Suprapubic skin (tissue), 4 donors: Measurements from ENCODE around the gene AMACR. TPM values are rescaled to one million over a fixed set of nuclear protein-coding genes. Genes with fewer than 3 reads are reported as not detected.
"Not testable (repeated sequence)": the region's sequence is repeated elsewhere in the genome, so short reads cannot be mapped to it uniquely, and the experiment has no call there.

Source experiments
- DNase-seq, 2 donors: peaks; one replicate each; pipeline ENCODE4 v3.0.0-alpha.2; 2019; ENCODE audit warnings: low spot score in 2 of 2
- H3K27ac ChIP-seq: fragments of 200-600 bp; sonication (generic); one replicate; pipeline ENCODE4 v1.5.1; 2019
- H3K27me3 ChIP-seq: fragments of 200-600 bp; sonication (generic); one replicate; pipeline ENCODE4 v1.5.1; 2019
- H3K36me3 ChIP-seq: fragments of 200-600 bp; sonication (generic); one replicate; pipeline ENCODE4 v1.5.1; 2019
- H3K4me1 ChIP-seq: fragments of 200-600 bp; sonication (generic); one replicate; pipeline ENCODE4 v1.5.1; 2019
- H3K4me3 ChIP-seq: fragments of 200-600 bp; sonication (generic); one replicate; pipeline ENCODE4 v1.5.1; 2019; ENCODE audit warnings: mild to moderate bottlenecking
- H3K9me3 ChIP-seq: fragments of 200-600 bp; sonication (generic); one replicate; pipeline ENCODE4 v1.5.1; 2019
- EP300 ChIP-seq: sonication (generic); formaldehyde crosslinking; IDR thresholded peaks from one replicate; pipeline ENCODE4 v1.6.1; 2017; ENCODE audit warnings: antibody characterized with exemption
- POLR2A ChIP-seq, 2 donors: fragments of 450-650 bp; IDR thresholded peaks; one replicate each; pipeline ENCODE4 v1.6.1; 2017; ENCODE audit warnings: antibody characterized with exemption in 2 of 2, mild to moderate bottlenecking in 2 of 2, moderate library complexity in 2 of 2
- POLR2AphosphoS5 ChIP-seq, 3 donors: sonication (generic); formaldehyde crosslinking; IDR thresholded peaks; one replicate each; pipeline ENCODE4 v1.6.1; 2017; ENCODE audit warnings: antibody characterized with exemption in 3 of 3
- WGBS: methylation state at CpG from one replicate; pipeline ENCODE4 v1.1.5; 2018; 5-methylcytosine and 5-hydroxymethylcytosine counted together
- total RNA-seq, 4 donors: library from RNA; depleted of rRNA; stranded (reverse); fragments of >200 nt; gene quantifications; one replicate each; pipeline ENCODE4 v1.1.0, GENCODE V29; 2016
- TF ChIP-seq, protein P1 (sequence below), 2 donors: fragments of 200-600 bp in 1 of 2; fragments of 450-650 bp in 1 of 2; sonication (generic) in 1 of 2; IDR thresholded peaks; one replicate each; pipeline ENCODE4 v1.5.1; 2016 to 2019; ENCODE audit warnings: antibody characterized with exemption in 2 of 2, mild to moderate bottlenecking in 1 of 2, moderate library complexity in 1 of 2

The AMACR gene
- total RNA-seq, 4 donors from 2014 or later: 9.1 to 14.3 (median 11.5) TPM

DNA sequence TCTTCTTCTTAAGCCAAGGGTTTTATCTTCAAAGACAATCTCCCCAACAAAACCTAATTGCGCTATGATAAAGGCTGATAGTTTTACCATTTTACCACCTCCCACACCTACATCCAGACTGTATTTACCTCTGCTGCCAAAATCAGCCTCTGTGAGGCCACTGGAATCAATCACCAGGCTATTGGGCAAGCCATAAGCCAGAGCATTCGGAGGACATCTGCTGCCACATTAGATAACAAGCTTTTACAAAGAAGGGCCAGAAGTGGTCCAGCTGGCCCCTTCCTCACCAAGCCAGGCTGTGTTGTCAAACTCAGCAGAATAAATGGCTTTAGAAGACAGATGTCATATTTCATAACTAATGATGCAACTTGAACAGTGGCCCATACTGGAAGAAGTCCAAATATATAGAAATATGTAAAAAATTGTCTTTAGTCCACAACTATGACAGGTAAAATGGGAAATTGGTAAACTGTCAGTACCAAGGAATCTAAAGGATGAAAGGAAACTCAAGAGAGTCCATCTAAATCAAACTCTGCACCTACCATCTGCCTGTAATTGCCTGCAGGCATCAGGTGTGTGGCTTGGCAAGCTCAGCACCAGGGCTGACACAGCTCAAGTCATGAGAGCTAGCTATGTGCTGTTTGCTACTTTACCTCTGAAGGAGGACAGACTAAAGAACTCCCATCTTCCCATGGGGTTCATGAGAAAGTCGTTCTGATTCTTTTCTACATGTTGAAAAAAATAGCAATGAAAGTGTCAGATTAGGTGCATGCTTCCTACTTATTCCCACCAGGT, 39.4 kb downstream of the AMACR start:
- Histone ChIP-seq H3K4me1 (peaks cover 6% of the 10 kb centered on the region), H3K4me3 (no peak overlapping the region), H3K27me3 (no peaks in the 10 kb centered on the region), H3K9me3 (no peaks in the 10 kb centered on the region), H3K27ac (no peak overlapping the region), H3K36me3 (no peaks in the 10 kb centered on the region)
- WGBS: 49% methylated on average over 3 of the region's 3 CpGs
- no peak for DNase-seq
- TF ChIP-seq POLR2A (IDR thresholded peaks at IDR 0.05) (no peak), EP300 (no peak), POLR2AphosphoS5 (IDR thresholded peaks at IDR 0.05) (no peak)
- TF ChIP-seq, protein P1, sequence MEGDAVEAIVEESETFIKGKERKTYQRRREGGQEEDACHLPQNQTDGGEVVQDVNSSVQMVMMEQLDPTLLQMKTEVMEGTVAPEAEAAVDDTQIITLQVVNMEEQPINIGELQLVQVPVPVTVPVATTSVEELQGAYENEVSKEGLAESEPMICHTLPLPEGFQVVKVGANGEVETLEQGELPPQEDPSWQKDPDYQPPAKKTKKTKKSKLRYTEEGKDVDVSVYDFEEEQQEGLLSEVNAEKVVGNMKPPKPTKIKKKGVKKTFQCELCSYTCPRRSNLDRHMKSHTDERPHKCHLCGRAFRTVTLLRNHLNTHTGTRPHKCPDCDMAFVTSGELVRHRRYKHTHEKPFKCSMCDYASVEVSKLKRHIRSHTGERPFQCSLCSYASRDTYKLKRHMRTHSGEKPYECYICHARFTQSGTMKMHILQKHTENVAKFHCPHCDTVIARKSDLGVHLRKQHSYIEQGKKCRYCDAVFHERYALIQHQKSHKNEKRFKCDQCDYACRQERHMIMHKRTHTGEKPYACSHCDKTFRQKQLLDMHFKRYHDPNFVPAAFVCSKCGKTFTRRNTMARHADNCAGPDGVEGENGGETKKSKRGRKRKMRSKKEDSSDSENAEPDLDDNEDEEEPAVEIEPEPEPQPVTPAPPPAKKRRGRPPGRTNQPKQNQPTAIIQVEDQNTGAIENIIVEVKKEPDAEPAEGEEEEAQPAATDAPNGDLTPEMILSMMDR (IDR thresholded peaks at IDR 0.05): no peak

DNA sequence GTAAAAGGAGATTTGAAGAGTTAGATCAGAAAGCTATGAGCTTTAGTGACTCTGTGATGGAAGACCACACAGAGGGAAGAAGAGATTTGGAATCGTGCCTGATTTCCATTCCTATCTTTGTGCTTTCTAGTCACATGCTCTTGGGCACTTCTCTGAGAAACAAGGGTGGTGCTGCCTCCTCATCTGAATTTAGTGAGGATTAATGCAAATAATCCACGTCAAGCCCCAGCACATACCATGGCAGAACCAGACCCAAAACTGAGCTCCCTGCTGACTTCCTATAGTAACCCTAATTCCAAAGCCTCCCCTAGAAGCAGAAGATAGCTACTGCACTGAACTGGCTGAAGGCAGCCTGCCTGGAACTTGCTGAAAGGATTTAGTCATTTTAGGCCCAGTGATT, 41.0 kb downstream of the AMACR start:
- Histone ChIP-seq H3K27ac (no peak overlapping the region), H3K4me3 (no peak overlapping the region), H3K36me3 (no peaks in the 10 kb centered on the region), H3K27me3 (no peaks in the 10 kb centered on the region), H3K4me1 (peaks cover 6% of the 10 kb centered on the region), H3K9me3 (no peaks in the 10 kb centered on the region)
- DNase-seq: no peak
- 42% methylated on average over 2 of the region's 2 CpGs for WGBS
- TF ChIP-seq EP300 (no peak), POLR2A (IDR thresholded peaks at IDR 0.05) (no peak), POLR2AphosphoS5 (IDR thresholded peaks at IDR 0.05) (no peak)
- TF ChIP-seq, protein P1 (IDR thresholded peaks at IDR 0.05): no peak

DNA sequence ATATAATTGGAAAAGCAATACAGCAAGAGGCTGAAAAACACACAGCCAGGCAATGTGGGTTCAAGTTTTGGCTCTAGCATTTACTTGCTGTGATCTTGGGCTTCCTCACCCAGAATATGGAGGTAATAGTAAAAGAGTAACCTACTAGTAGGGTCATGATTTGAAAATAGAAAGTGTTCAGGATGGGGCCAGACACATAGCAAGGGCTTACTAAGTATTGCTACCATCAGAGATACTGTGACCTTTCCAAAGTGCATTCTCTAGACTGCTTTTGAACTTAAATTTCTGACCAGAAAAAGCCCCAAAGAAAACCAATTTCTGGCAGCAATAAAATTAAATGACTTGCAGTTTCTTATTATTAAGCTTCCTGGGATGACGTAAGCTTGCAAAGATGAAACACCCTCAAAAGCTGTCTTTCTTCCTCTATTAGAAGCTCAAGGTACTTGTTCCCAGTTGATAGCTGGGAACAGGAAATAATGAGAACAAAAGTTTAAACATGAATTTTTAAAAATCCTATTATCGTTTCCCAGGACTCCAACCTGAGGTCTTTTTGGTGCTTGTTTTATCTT, 43.6 kb downstream of the AMACR start:
- no peak for TF ChIP-seq POLR2AphosphoS5 (IDR thresholded peaks at IDR 0.05)
- DNase-seq: no peak
- Histone ChIP-seq H3K27me3 (no peaks in the 10 kb centered on the region), H3K9me3 (no peaks in the 10 kb centered on the region), H3K4me1 (peaks cover under 1% of the 10 kb centered on the region), H3K36me3 (no peaks in the 10 kb centered on the region), H3K4me3 (no peak overlapping the region), H3K27ac (no peak overlapping the region)
- 74% methylated on average over 2 of the region's 2 CpGs for WGBS

DNA sequence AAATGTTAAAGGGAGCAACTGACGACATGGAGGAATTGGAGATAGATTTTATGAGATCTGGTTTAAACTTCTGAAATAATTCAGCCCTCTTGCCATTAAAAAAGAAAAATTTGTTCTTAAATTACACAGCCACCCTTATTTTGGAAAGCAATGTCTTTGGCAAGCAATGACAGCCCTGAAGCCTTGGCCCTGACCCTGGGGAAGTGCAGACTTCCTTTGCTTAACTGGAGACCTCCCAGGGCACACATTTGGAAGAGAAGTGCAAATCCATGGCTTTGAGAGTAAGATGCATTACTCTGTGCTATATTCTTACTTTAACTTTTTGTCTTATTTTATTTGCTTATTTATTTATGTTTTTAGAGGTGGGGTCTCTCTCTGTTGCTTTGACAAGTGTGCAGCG, 49.7 kb downstream of the AMACR start:
- TF ChIP-seq, protein P1 (IDR thresholded peaks at IDR 0.05): no peak
- TF ChIP-seq EP300 (no peak), POLR2A (IDR thresholded peaks at IDR 0.05) (no peak), POLR2AphosphoS5 (IDR thresholded peaks at IDR 0.05) (no peak)

DNA sequence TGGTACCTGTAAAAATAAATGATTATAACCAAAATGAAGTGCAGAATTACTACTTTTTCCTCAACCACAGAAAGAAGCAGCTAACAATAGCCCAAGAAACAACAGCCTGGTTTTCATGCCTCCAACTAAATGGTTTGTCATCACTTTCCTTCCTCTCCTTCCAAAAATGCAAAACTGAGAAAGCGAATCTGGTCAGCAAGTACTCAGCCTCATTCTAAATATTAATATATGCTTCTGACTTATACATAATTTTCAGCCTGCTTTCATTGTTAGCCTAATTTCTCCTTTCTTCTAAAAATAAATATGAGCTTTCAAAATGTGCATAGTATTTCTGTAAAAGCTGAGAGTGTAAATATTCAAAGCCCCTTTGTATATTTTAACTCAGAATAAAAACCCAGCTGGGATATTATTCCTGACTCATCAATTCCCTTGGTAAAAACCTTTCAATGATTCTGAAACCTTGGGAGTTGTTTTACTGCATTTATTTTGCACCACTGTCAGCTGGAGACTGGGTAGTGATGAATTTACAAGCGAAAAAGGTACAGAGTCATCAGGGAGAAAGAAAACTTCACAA, 50.2 kb downstream of the AMACR start:
- H3K36me3 ChIP-seq: no peaks in the 10 kb centered on the region
- H3K9me3 ChIP-seq: no peaks in the 10 kb centered on the region
- no peak for TF ChIP-seq EP300
- no peak for TF ChIP-seq POLR2A (IDR thresholded peaks at IDR 0.05)
- TF ChIP-seq, protein P1 (IDR thresholded peaks at IDR 0.05): no peak
- no peak for TF ChIP-seq POLR2AphosphoS5 (IDR thresholded peaks at IDR 0.05)
- H3K4me3 ChIP-seq: no peak overlapping the region
- no peaks in the 10 kb centered on the region for H3K27me3 ChIP-seq
- WGBS: 79% methylated on average over 2 of the region's 2 CpGs
- DNase-seq: no peak
- H3K4me1 ChIP-seq: no peaks in the 10 kb centered on the region
- H3K27ac ChIP-seq: no peak overlapping the region

More for the DNA sequence above, 49.7 kb downstream of the AMACR start:
- Histone ChIP-seq H3K4me1 (no peaks in the 10 kb centered on the region), H3K27me3 (no peaks in the 10 kb centered on the region), H3K4me3 (no peak overlapping the region), H3K9me3 (no peaks in the 10 kb centered on the region), H3K27ac (no peak overlapping the region), H3K36me3 (no peaks in the 10 kb centered on the region)
- 77% methylated on average over 2 of the region's 2 CpGs for WGBS
- no peak for DNase-seq

DNA sequence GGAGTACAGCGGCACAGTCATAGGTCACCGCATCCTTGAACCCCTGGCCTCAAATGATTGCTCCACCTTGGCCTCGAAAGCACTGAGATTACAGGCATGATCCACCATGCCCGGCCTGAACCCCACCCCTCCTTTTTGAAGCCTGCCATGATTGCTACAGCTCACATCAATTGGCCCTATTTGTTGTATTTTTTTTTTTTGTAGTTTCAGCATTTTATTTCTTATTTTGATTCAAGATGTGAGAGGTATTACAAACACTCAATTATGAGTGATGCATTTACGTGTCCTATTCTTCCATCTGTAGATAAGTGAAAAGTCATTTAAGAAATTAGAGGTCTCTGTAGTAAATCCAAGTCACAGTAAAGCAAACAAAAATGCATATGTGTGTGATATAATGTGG, 55.7 kb downstream of the AMACR start:
- H3K36me3 ChIP-seq, H3K27me3 ChIP-seq, H3K4me1 ChIP-seq, H3K4me3 ChIP-seq, DNase-seq, H3K9me3 ChIP-seq, H3K27ac ChIP-seq: not testable (repeated sequence)
- WGBS: 76% methylated on average over 5 of the region's 5 CpGs
